GM21381 (cell line): ENCODE measurements around the gene TUBA8.
"Not testable (repeated sequence)": the region's sequence is repeated elsewhere in the genome, so short reads cannot be mapped to it uniquely, and the experiment has no call there.

ENCODE experiments used
- ATAC-seq: cut with Tn5 transposase; IDR thresholded peaks from one replicate; pipeline ENCODE4 v1.9.1; 2021; ENCODE audit warnings: mild to moderate bottlenecking, moderate library complexity; ENCODE audit not compliant: unreplicated experiment

The TUBA8 gene

GRCh38 chr22:18104566-18104965, 6.0 kb upstream of the TUBA8 start:
- no peak for ATAC-seq

GRCh38 chr22:18105981-18106380, 4.6 kb upstream of the TUBA8 start:
- ATAC-seq, result not testable (repeated sequence)

- ATAC-seq, result not testable (repeated sequence)
Measured at GRCh38 chr22:18106550-18107341, 3.9 kb upstream of the TUBA8 start.

GRCh38 chr22:18108187-18108586, 2.4 kb upstream of the TUBA8 start:
- ATAC-seq, result no peak

- ATAC-seq, result no peak
Measured at GRCh38 chr22:18109410-18110193, 1.0 kb upstream of the TUBA8 start.

- ATAC-seq, result no peak
Measured at GRCh38 chr22:18110954-18111758, 547 bp downstream of the TUBA8 start.

- no peak for ATAC-seq
Measured at GRCh38 chr22:18111759-18112330, 1.2 kb downstream of the TUBA8 start.

GRCh38 chr22:18112440-18112839, 1.8 kb downstream of the TUBA8 start:
- ATAC-seq, result no peak

GRCh38 chr22:18113680-18114394, 3.2 kb downstream of the TUBA8 start:
- ATAC-seq, result no peak

- no peak for ATAC-seq
Measured at GRCh38 chr22:18114495-18114894, 3.9 kb downstream of the TUBA8 start.

- no peak for ATAC-seq
Measured at GRCh38 chr22:18114976-18115652, 4.5 kb downstream of the TUBA8 start.

GRCh38 chr22:18115906-18116371, 5.3 kb downstream of the TUBA8 start:
- no peak for ATAC-seq

GRCh38 chr22:18116634-18117033, 6.0 kb downstream of the TUBA8 start:
- no peak for ATAC-seq

- no peak for ATAC-seq
Measured at GRCh38 chr22:18118345-18118915, 7.8 kb downstream of the TUBA8 start.

- ATAC-seq, result no peak
Measured at GRCh38 chr22:18119409-18120110, 9.0 kb downstream of the TUBA8 start.

- ATAC-seq, result no peak
Measured at GRCh38 chr22:18120857-18121256, 10.2 kb downstream of the TUBA8 start.

- ATAC-seq, result no peak
Measured at GRCh38 chr22:18121506-18121905, 10.9 kb downstream of the TUBA8 start.

- ATAC-seq, result no peak
Measured at GRCh38 chr22:18121954-18122554, 11.4 kb downstream of the TUBA8 start.
